GM04504 (cell line): ENCODE measurements around the gene PSME2.

Experiments
- DNase-seq: peaks from one replicate; pipeline ENCODE4 v3.0.0-alpha.2; 2012; ENCODE audit warnings: low read depth

PSME2 gene

DNA sequence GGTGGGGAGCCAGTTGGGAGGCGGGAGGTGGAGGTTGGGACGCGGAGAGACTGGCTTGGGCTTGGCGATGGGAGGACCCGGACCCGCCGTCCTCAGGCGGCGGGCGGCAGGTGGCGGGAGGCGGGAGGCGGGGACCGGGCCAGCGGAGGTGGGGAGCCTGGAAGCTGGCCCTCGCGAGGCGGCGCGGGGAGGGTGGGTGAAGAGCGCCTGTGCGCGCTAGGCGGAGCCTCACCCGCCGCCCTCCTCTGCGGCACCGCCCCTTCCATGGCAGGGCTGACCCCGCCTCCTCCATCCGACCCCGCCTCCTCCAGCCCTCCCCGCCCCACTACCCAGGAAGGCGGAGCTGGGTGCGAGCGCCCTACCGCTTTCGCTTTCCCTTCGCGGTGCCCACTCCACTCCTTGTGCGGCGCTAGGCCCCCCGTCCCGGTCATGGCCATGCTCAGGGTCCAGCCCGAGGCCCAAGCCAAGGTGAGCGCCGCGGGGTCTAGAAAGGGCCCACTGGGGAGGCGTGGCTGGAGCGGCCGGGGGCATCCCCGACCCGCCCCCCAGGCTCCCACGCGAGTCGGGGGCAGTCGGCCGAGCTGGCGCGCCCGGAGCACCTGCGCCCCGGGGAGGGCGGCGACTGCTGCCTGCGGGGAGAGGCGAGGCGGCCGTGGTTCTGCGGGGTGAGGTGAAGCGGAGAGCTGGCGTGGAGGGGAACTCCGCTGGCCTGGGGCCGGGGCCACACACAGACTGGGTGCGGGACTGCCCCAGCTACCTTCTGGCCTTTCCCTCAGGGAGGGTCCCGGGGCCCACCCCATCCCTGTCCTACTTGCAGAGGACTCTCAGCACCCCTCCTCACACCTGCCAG lies 10.4 kb downstream of the PSME2 start, which contains the start of gene PSME1:
Gene PSME1 (plus strand): TSS at position 361 of the 850 bp plus-strand sequence. CDS start 69 bp downstream, at position 430.
- DNase-seq, result peak; percentile 69

DNA sequence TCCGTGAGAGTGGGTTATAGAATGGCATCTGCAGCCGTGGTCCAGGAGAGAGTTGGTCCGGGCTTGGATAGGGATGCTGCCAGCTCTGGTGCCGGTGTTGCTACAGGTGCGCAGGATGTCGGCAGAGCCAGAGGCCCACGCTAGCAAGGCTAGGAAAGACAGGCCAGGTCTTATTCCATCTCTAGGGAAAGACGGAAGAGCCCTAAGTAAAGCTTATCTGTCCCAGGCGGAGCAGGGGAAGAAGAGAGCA lies 10.9 kb downstream of the PSME2 start:
- no peak for DNase-seq

DNA sequence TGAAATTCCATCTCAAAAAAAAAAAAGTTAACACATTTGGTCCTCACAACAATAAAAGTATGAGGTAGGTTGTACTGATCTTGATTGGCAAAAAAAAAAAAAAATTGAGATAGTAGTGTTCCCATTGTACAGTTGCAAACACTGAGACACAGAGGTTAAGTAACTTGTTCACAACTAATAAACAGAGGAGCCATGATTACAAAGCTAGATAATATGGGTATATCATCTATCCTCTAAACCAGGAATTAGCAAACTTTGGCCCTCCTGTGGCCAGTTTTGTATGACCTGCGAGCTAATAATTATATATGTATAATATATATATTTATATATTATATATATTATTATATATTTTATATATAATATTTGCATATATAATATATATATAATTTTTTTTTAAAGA lies 12.7 kb downstream of the PSME2 start:
- no peak for DNase-seq

DNA sequence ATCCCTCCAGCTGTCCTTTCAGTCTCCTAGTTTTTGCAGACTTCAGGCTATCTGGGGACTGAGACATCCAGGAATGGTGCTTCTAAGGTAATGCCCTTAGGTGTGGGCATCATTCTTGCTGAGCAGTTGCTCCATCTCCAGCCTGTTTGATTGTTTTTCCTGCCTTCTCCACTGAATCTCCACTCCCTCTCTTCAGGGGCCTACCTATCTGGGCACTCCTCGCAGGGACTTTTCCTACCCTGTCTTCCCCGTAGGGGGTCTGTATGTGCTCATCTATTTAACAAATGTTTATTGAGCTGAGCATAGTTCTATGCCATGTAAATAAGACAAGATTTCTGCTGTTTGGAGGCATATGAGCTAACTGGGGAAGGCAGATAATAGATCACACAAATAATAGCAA lies 13.4 kb downstream of the PSME2 start:
- DNase-seq, result no peak

DNA sequence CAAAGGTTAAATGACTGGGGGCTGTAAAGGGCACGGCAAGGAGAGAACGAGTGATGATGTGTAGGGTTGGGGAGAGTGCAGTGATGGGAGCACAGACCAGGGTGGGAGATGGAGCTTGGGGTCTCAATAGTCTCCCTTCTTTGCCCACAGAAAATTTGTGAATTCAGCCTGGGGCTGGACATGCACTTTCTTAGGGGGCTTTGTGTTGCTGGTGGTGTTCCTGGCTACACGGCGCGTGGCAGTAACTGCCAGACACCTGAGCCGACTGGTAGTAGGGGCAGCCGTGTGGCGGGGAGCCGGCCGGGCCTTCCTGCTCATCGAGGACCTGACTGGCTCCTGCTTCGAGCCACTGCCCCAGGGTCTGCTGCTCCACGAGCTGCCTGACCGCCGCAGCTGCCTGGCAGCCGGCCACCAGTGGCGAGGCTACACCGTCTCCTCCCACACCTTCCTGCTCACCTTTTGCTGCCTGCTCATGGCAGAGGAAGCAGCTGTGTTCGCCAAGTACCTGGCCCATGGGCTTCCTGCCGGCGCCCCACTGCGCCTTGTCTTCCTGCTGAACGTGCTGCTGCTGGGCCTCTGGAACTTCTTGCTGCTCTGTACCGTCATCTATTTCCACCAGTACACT lies 14.2 kb downstream of the PSME2 start:
- DNase-seq, result no peak

DNA sequence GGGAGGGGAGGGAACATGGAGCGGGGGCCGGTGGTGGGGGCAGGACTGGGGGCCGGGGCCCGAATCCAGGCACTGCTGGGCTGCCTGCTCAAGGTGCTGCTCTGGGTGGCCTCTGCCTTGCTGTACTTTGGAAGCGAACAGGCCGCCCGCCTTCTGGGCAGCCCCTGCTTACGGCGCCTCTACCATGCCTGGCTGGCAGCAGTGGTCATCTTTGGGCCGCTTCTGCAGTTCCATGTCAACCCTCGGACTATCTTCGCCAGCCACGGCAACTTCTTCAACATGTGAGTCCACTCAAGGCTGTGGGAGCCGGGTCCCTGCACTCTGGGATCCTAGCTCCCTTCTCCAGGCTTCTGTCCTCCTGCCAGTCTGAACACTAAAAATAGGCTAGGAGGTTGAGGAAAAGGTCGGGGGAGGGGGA lies 14.9 kb downstream of the PSME2 start:
- DNase-seq, result no peak

DNA sequence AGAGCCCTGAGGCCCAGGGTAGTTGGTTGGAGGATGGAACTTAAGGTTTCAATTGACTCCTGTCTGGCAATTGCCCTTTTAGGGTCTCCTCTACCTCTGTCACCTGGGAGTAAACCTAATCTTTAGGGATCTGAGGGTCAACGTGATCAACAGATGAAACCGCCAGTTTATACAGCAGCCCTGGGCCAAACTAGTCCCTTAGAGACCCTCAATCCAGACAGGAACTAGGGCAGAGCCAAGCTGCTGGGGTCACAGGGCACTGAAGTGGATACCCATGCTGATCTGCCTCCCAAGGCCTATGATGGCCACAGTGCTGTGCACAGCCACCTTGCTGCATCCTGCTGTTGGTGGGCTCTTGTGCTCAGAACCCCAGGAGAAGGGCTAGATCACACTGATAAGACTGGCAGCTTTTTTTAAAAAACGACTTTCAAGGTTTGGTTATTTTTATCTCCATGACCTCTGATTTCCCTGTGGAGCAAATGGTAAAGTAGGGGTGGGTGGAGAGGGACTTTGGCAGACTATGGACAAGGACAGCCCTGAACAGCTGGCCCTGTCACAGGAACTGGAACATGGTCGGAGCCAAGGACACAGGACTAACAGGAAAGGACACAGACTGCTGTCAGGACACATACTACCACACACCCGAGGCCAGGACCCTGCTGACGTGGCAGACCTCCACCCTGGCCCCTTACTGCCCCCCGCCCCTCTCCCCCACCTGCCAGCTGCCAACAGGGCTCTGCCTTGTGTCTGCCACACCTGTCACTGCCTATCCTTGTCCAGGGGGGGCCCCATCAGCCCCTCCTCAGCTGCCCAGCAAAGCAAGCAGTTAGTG lies 15.5 kb downstream of the PSME2 start:
- no peak for DNase-seq

DNA sequence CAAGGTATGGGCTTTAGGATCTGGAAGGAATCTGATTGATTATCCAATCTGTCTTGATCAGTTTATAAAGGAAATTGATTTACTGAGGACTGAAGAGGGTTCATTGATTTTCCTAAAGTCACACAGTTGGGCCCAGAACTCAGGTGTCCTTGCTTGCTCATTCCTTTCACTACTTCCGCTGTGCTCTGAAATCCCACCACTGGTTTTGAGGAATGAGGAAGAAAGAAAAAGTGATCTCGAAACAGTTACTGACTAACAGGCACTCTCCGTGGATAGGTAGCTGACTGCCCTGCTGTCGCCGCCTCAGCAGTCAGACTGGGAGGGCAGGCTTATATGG lies 16.1 kb downstream of the PSME2 start, which contains the start of gene FITM1:
Gene FITM1 (plus strand): TSS at position 280 of the 337 bp plus-strand sequence. CDS start 905 bp downstream, outside the sequence.
- no peak for DNase-seq

DNA sequence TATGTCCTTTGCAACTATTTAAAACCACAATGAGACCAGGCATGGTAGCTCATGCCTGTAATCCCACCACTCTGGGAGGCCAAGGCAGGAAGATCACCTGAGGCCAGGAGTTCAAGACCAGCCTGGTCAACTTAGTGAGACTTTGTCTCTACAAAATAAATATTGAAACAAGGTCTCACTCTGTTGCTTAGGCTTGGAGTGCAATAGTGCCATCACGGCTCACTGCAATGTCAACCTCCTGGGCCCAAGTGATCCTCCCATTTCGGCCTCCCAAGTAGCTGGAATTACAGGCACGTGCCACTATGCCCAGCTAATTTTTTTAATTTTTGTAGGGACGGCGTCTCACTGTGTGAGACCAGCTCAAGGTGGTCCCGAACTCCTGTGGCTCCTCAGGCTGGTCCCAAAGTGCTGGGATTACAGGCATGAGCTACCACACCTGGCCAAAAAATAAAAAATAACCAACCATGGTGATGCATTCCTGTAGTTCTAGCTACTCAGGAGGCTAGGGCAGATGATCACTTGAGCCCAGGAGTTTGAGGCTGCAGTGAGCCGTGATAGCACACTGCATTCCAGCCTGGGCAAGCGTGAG lies 16.9 kb downstream of the PSME2 start:
- DNase-seq, result no peak

DNA sequence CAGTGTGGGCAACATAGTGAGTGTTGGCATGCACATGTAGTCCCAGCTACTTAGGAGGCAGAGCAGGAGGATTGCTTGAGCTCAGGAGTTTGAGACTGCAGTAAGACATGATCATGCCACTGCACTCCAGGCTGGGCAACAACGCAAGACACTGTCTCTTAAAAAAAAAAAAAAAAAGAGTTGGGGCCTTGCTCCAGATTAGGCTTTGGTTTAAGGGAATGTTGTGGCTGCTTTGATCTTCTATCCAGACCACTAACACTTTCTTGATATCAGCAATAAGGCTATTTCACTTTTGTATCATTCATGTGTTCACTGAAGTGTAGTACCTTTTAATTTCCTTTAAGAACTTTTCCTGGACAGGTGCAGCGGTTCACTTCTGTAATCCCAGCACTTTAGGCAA lies 18.7 kb downstream of the PSME2 start:
- DNase-seq, result no peak

DNA sequence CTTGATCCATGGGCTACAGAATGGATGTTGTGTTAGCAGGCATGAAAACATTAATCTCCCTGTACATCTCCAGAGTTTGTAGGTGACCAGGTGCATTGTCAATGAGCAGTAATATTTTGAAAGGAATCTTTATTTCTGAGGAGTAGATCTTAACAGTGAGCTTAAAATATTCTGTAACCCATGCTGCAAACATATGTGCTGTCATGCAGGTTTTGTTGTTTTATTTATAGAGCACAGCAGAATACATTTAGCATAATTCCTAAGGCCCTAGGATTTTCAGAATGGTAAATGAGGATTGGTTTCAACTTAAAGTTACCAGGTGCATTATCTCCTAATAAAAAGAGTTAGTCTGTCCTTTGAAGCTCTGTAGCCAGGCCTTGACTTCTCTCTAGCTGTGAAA lies 19.5 kb downstream of the PSME2 start:
- no peak for DNase-seq

DNA sequence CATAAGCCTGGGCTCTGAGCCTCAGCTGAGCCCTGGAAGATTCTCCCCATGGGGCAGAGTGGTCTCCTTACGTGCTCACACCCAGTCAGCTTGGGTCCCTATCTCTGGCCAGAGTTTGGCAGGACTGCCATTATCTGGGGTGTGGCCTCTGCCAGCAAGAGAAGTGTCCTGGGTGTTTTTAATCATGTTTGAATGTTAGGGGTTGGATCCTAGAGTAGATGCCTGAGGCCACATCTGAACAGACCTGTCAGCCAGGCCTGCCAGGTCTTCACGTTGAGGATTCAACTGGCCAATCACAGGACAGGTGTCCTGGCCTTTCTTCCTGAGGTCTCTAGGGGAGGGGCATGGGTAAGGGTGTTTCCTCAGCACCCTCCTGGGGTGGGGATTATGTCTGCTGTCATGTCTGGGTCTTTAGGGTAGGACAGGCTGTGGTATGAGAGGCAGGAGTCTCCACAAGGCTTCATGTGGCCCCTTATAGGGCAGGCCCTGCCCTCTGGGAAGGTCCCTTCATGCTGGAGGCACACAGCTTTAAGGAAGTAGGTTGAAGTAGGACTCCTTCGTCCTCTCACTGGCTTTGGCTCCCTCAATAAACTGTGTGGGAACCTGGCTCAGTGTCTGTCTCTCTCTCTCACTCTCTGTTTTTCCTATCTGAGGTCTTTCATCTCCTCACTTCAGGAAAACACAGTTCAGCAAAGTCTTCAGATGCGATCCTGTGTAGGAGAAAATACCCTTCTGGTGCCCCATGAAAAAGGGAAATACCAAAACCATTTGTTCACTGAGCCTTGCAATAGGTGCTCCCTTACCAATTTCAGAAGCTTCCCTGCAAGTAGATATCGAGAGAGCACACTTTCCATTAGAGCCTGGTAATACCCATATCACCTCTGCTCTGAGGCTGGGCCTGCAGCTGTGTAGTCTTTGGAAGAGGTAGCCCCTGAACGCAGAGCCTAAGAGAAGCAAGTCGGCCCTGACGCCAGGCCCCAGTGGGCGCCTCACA lies 22.7 kb downstream of the PSME2 start:
- DNase-seq, result no peak

DNA sequence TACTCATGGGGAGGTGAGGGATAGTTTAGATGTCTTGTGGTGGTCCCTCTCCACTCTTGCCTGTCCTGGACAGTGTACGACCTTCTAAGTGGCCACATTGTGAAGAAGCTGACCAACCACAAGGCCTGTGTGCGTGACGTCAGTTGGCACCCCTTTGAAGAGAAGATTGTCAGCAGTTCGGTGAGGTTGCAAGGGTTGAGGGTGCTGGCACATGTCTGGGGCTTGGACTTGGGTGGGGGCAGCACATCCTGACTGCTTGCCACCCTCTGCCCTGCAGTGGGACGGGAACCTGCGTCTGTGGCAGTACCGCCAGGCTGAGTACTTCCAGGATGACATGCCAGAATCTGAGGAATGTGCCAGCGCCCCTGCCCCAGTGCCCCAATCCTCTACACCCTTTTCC lies 23.5 kb downstream of the PSME2 start:
- DNase-seq, result no peak

DNA sequence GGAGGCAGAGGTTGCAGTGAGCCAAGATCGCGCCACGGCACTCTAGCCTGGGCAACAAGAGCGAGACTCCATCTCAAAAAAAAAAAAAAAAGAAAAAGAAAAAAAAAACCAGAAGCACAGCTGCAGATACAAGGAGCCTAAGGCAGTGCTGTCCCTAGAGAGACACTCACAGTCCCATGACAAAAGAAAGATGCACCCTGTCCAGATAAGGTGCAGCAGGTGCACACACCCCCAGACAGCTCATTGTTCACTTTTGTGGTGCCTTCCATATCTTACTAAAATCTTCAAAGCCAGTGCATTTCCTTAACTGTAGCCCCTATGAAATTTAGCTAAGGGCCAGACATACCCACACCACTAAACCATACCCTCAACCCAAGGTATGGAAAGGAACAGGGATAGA lies 24.0 kb downstream of the PSME2 start:
- no peak for DNase-seq

DNA sequence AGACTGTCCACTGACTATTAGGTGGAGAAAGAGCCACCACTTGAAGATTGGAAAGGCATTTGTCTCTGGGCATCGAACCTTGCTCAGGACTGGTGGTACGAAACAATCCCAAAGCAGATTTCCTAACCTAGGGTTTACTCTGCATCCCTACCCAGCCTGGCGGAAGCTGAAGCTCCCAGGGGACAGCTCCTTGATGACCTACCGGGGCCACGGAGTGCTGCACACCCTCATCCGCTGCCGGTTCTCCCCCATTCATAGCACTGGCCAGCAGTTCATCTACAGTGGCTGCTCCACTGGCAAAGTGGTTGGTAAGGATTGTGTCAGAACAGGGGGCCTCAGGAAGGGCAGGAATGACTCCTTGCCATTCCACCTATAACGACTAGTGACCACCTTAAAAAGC lies 25.2 kb downstream of the PSME2 start:
- DNase-seq, result no peak

DNA sequence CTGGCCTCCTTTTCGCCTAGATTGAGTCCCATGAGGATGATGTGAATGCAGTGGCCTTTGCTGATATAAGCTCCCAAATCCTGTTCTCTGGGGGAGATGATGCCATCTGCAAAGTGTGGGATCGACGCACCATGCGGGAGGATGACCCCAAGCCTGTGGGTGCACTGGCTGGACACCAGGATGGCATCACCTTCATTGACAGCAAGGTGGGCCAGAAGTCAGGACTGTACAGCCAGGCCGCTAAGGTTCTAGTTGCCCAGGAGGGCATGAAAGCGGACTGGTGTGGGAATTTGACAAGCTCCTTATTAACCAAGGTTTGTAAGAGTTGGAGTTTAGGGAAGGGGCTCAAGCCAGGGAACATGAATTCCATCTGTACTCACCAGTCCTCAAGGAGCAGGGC lies 26.7 kb downstream of the PSME2 start:
- DNase-seq, result no peak

DNA sequence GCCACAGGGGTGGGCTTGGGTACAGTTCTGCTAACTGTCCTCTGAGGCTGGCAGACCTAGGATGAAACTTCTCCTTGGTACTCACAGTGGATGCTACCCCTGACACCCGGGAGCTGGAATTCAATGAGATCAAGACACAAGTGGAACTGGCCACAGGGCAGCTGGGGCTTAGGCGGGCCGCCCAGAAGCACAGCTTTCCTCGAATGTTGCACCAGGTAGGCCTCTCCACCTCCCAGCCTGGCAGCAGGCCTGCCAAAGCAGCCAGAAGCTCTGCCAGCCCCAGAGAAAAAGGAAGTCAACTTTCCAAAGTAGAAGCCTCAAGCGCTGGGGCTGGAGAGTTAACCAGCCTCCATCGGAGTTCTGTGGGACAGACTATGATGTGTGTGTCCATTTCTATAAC lies 29.2 kb downstream of the PSME2 start:
- no peak for DNase-seq

DNA sequence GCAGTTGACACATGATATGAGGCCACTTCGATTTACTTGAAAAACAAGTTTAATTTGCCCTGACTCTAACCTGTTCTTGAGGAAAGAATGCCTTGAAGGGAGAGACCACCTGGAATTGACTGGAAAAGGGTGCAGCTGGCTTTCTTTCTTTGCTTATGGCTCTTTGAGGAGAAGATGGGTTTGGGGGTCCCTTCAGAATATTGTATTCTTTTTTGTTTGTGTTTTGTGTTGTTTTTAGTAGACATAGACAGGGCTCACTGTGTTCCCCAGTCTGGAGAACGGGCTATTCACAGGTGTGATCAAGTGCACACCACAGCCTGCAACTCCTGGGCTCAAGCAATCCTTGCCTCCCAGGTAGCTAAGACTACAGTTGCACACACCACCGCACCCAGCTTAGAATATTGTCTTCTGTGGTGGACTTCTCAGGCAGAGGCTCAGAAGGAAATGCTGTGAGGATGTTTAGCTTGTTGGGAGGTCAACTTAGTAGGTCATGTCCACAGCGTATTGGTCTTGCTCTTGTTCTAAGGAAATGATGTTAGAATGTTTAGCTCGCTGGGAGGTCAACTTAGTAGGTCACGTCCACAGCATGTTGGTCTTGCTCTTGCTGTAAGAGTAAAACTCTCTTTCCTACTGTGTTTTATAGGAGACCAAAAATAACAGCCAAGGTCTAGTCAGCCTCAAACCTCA lies 30.1 kb downstream of the PSME2 start:
- DNase-seq, result no peak

DNA sequence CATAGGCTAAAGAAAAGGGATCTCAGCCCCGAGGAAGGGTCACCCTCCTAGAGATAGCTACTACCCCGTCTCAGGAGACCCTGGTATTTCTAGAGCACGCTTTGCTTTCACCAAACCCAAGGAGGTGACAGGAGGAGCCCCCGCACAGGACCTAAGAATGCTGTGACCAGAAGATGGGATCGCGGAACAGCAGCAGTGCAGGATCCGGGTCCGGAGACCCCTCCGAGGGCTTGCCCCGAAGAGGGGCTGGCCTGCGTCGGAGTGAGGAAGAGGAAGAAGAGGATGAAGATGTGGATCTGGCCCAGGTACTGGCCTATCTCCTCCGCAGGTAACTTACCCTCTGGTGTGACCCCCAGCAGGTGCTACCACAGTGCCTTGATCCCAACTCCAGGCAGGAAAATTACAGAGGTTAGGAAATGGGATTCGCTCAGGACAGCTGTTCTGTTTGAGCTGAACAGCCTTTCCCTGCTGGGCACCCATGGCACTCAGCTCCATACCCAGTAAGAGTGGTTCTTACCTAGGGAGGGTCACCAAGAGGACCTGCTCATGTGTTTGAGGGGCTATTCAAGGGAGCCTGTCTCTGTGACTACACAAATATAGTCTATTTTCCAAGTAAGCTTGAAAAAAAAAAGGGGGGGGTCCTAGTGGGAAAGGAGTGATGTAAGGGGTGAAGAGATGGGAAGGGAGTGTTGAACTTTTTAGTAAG lies 30.8 kb downstream of the PSME2 start:
- DNase-seq, result no peak
